WERI-Rb-1 (cell line): ENCODE results near the gene FIS1.

ENCODE experiments used
- DNase-seq: peaks from one replicate; pipeline ENCODE4 v3.0.0-alpha.2; 2020
- H3K27ac ChIP-seq: fragments of 250-450 bp; sonication (Bioruptor Pico); 2 replicates; pipeline ENCODE4 v1.5.1; 2020; ENCODE audit warnings: mild to moderate bottlenecking, moderate library complexity
- H3K27me3 ChIP-seq: fragments of 250-450 bp; sonication (Bioruptor Pico); 2 replicates; pipeline ENCODE4 v1.5.1; 2021; ENCODE audit warnings: mild to moderate bottlenecking, low read depth, moderate library complexity; ENCODE audit not compliant: insufficient read depth, severe bottlenecking
- H3K36me3 ChIP-seq: fragments of 250-450 bp; sonication (Bioruptor Pico); 2 replicates; pipeline ENCODE4 v1.5.1; 2020; ENCODE audit warnings: mild to moderate bottlenecking, moderate library complexity
- H3K4me3 ChIP-seq: 2 replicates; pipeline ENCODE4 v1.5.1; 2011; ENCODE audit warnings: low read depth, mild to moderate bottlenecking, control low read depth, low read length
- H3K9me3 ChIP-seq: fragments of 250-450 bp; sonication (Bioruptor Pico); 2 replicates; pipeline ENCODE4 v1.5.1; 2021; ENCODE audit warnings: mild to moderate bottlenecking, moderate library complexity; ENCODE audit not compliant: severe bottlenecking
- TF ChIP-seq, protein P1 (sequence below): IDR thresholded peaks from 2 replicates; pipeline ENCODE4 v1.5.1; 2011; ENCODE audit warnings: low read depth, mild to moderate bottlenecking, control low read depth, inconsistent platforms, low read length

FIS1 gene

DNA sequence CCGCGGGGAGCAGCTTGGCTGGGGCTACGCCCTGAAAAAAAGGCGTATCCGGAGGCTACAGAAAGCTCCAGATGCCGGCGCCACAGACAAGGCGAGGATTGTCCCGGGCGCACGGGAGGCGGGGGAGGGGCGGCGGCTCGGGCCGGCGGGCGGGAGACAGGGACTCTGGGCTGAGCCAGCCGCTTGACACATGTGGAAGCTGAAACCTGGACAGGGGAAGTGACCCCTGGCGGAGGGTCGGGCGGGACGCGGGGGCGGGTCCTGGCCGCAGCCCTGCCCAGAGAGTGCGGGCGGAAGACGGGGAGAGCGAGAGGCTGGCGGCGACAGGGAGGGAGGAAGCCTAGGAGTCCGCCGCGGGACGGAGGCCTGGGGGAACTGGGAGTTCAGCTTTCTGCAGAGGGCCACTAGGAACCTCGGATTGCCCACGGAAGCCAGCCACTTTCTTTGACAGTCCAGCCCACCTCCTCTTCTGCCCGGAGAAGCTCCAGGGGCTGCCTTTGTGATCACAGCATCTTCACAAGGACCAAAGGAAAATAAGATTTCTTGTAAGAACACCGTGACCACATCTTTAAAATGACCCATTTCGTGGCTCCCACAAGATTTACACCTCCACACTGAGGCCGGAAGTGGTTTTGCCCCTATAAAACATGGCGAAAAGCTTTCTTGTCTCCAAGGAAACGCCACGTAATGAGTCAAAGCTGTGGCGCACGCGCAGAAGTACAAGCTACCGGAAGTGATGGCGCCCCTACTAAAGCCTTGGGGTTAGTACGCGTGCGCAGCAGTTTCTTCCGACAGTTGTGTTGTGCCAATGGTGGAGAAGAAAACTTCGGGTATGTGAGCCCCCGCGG, 27.3 kb downstream of the FIS1 start, which contains the start of the genes PLOD3 and ZNHIT1:
TSS of gene PLOD3 (minus strand) at position 194 of the 848 bp plus-strand sequence. CDS start 307 bp downstream, outside the sequence.
TSS of gene ZNHIT1 (plus strand) at position 778 of the 848 bp plus-strand sequence. CDS start at position 809, 31 bp downstream.
- Histone ChIP-seq H3K27me3 (no peaks in the 10 kb centered on the region), H3K36me3 (peaks cover 23% of the 10 kb centered on the region), H3K27ac (peak within 1 kb of the TSS; percentile 85), H3K4me3 (peak within 1 kb of the TSS; percentile 96), H3K9me3 (no peaks in the 10 kb centered on the region)
- TF ChIP-seq, protein P1, sequence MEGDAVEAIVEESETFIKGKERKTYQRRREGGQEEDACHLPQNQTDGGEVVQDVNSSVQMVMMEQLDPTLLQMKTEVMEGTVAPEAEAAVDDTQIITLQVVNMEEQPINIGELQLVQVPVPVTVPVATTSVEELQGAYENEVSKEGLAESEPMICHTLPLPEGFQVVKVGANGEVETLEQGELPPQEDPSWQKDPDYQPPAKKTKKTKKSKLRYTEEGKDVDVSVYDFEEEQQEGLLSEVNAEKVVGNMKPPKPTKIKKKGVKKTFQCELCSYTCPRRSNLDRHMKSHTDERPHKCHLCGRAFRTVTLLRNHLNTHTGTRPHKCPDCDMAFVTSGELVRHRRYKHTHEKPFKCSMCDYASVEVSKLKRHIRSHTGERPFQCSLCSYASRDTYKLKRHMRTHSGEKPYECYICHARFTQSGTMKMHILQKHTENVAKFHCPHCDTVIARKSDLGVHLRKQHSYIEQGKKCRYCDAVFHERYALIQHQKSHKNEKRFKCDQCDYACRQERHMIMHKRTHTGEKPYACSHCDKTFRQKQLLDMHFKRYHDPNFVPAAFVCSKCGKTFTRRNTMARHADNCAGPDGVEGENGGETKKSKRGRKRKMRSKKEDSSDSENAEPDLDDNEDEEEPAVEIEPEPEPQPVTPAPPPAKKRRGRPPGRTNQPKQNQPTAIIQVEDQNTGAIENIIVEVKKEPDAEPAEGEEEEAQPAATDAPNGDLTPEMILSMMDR: peak; percentile 22; the same call in 1 of the 2 replicates
- peak; percentile 97 for DNase-seq

DNA sequence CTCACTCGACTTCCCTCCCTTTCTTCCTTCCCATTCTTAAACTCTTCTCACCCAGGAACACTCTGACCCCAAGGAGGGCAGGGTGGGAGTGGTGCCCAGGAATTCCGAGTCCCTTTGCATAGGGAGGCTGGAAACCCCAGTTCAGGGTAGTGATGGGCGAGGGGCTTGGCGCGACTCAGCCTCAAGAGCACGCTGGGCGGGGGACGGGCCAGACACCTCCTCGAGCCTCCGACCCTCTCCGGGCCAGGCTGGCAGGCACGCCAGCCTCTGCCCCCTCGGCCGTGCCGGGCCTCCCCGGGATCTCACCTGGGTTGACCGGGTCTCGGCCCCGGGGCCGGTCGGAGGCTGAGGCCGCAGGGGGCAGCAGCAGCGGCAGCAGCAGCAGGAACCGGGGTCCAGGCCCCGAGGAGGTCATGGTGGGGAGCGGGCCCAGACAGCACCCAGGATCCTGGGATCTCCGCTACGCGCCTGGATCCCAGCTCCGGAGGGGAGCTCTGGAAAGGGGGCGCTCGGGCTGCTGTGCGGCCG, 28.0 kb downstream of the FIS1 start:
- DNase-seq: no peak
- Histone ChIP-seq H3K9me3 (no peaks in the 10 kb centered on the region), H3K27me3 (no peaks in the 10 kb centered on the region), H3K27ac (peak overlapping the region; percentile 85), H3K4me3 (peak overlapping the region; percentile 96), H3K36me3 (peaks cover 19% of the 10 kb centered on the region)
- TF ChIP-seq, protein P1: no peak

DNA sequence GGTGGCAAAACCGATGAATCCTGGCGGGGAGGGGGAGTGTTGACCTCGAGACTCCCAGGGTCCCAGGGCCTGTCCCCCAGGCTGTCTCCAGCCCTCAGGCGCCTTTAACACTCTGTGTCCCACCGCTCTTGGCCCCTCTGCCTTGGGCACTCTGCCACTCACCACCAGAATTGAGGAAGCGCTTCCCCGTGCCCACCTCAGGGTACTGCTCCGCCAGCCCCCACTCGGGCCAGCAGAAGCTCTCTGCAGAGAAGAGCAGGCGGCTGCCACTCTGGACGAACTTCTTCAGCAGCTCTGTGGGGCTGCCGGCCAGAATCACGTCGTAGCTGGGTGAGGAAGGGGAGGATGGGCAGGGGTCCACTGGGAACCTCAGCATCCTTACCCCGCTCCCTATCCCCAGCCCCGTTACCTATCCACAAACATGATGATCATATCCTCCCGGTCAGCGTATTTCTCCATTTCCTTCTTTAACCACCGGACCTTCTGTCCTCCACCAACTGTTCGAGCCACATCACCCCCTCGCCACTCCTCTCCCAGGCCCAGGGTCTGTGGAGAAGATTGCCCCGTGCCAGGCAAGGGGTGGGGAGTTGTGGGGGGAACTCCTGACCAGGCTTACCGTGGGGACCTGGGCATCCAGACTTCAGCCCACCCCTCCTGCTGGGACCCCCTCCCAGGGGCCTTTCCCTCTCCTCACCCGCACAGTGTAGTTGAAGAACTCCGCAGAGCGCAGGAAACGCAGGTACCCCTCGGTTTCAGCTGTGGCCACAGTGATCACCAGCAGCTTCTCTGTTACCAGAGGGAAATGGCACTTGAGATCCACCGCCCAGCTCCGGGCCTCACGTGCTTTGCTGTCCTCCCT, 28.7 kb downstream of the FIS1 start:
- Histone ChIP-seq H3K36me3 (peaks cover 26% of the 10 kb centered on the region), H3K27me3 (no peaks in the 10 kb centered on the region), H3K27ac (peak overlapping the region; percentile 85), H3K4me3 (peak overlapping the region; percentile 96), H3K9me3 (no peaks in the 10 kb centered on the region)
- TF ChIP-seq, protein P1: no peak
- DNase-seq: no peak

DNA sequence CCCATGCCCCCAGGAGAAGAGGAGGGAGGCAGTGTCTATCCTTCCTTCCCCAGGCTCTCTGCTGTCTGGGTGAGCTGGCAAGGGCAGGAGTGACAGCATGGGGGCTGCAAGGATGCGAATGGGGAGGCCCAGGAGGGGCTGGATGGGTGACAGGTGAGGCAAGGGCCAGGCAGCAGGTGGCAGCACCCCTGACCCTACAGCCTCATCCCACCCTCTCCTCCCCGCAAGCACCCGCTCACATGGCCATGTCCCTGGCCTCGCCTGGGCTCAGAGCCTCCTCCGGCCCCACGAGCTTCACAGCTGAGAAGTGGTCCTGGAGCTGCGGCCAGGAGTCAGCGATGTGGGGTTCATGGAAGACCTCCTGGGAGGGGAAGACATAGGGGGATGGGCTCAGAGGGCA, 32.9 kb downstream of the FIS1 start:
- H3K4me3 ChIP-seq: no peak overlapping the region
- no peak overlapping the region for H3K27ac ChIP-seq
- DNase-seq: no peak
- no peaks in the 10 kb centered on the region for H3K9me3 ChIP-seq
- no peaks in the 10 kb centered on the region for H3K27me3 ChIP-seq
- TF ChIP-seq, protein P1: peak; percentile 54
- peaks cover 50% of the 10 kb centered on the region for H3K36me3 ChIP-seq

DNA sequence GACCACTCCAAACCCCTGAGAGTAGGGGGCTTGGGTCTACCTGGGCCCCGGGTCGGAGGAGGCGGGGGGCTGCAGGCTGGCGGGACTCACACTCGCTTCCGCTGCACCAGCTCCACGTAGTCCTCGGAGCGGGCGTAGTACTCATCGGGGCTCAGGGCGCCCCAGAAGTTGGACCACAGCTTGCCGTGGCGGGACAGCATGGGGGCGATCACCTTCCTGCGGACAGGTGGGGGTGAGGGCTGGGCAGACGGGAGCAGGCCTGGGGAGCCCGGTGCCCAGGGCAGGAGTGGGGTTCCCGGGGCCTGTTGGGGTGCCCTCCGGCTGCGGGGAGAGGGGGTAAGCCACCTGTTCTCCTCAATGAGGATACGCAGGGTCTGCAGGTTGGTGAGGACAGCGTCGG, 33.4 kb downstream of the FIS1 start:
- no peaks in the 10 kb centered on the region for H3K9me3 ChIP-seq
- H3K27me3 ChIP-seq: no peaks in the 10 kb centered on the region
- no peak overlapping the region for H3K27ac ChIP-seq
- H3K36me3 ChIP-seq: peaks cover 50% of the 10 kb centered on the region
- TF ChIP-seq, protein P1: no peak
- no peak for DNase-seq
- no peak overlapping the region for H3K4me3 ChIP-seq
